A549 (cell line): Measurements from ENCODE around the gene ITSN2. TPM values are rescaled to one million over a fixed set of nuclear protein-coding genes. Genes with fewer than 3 reads are reported as not detected.
A peak's percentile ranks its signal among the peaks of the same experiment; 100 is the strongest.

Experiments used
- ATAC-seq, 2 experiments: fragments of 200-7000 bp in 1 of 2; fragments of >200 bp in 1 of 2; cut with Nextera tagmentation in 1 of 2; cut with Tn5 transposase in 1 of 2; 3 replicates each; pipeline versions ENCODE4 v1.8.0 to v1.9.1; 2018 to 2020; ENCODE audit warnings: mild to moderate bottlenecking in 1 of 2, moderate library complexity in 1 of 2
- CTCF ChIA-PET: fragments of 300-600 bp; sonication (Branson Sonifier 250); formaldehyde crosslinking; extraction: SDS; loops from one replicate; lab custom pipeline; 2021; ENCODE audit warnings: antibody characterized with exemption, inconsistent platforms; lab: Yijun Ruan, JAX
- POLR2A ChIA-PET: fragments of 350-600 bp; formaldehyde crosslinking; extraction: SDS; loops from one replicate; lab custom pipeline; 2021; ENCODE audit warnings: antibody characterized with exemption, inconsistent platforms; lab: Yijun Ruan, JAX
- DNase-seq, 2 experiments: peaks; one replicate each; pipeline versions ENCODE4 v3.0.0 to v3.0.0-alpha.2; 2011 to 2016; ENCODE audit warnings: low read depth in 1 of 2, low spot score in 1 of 2
- FAIRE-seq: peaks from 2 replicates; lab custom pipeline; 2011; peaks lifted over from hg19 to GRCh38; lab: Jason Lieb, UNC
- H3K27ac ChIP-seq, 2 experiments: fragments of >200 bp; sonication (Bioruptor Twin); formaldehyde crosslinking; 3 replicates each; pipeline ENCODE4 v1.5.1; 2016 to 2017
- H3K4me1 ChIP-seq: fragments of >200 bp; sonication (Bioruptor Twin); formaldehyde crosslinking; 3 replicates; pipeline ENCODE4 v1.6.1; 2016
- H3K4me2 ChIP-seq: fragments of >200 bp; sonication (Bioruptor Twin); formaldehyde crosslinking; 3 replicates; pipeline ENCODE4 v1.6.1; 2016
- H3K4me3 ChIP-seq: fragments of >200 bp; sonication (Bioruptor Twin); formaldehyde crosslinking; 3 replicates; pipeline ENCODE4 v1.5.1; 2016
- H3K9me3 ChIP-seq: fragments of >200 bp; sonication (Bioruptor Twin); formaldehyde crosslinking; 3 replicates; pipeline ENCODE4 v1.6.1; 2016
- BHLHE40 ChIP-seq: IDR thresholded peaks from 2 replicates; pipeline ENCODE4 v1.6.1; 2012; ENCODE audit warnings: low read depth, low read length, inconsistent platforms
- CBX8 ChIP-seq: fragments of 200-600 bp; sonication (generic); IDR thresholded peaks from 2 replicates; pipeline ENCODE4 v1.6.1; 2016
- CHD4 ChIP-seq: fragments of 200-600 bp; sonication (generic); IDR thresholded peaks from 2 replicates; pipeline ENCODE4 v1.6.1; 2016; ENCODE audit warnings: antibody characterized with exemption, mild to moderate bottlenecking, borderline replicate concordance
- EHF ChIP-seq: fragments of 250-450 bp; sonication (Bioruptor Pico); IDR thresholded peaks from 2 replicates; pipeline ENCODE4 v1.5.0; 2020; ENCODE audit warnings: mild to moderate bottlenecking
- ESRRA ChIP-seq: fragments of 150-350 bp; IDR thresholded peaks from 2 replicates; pipeline ENCODE4 v1.6.1; 2014; ENCODE audit warnings: mild to moderate bottlenecking, low read length, borderline replicate concordance
- FOXS1 ChIP-seq: fragments of 250-450 bp; sonication (Bioruptor Pico); IDR thresholded peaks from 2 replicates; pipeline ENCODE4 v1.5.0; 2020; ENCODE audit warnings: mild to moderate bottlenecking, moderate library complexity
- GATA3 ChIP-seq: IDR thresholded peaks from 2 replicates; pipeline ENCODE4 v1.6.1; 2012; ENCODE audit warnings: borderline replicate concordance
- HEYL ChIP-seq: fragments of 250-450 bp; sonication (Bioruptor Pico); IDR thresholded peaks from 2 replicates; pipeline ENCODE4 v1.8.0; 2021; ENCODE audit warnings: mild to moderate bottlenecking, moderate library complexity
- HOXB5 ChIP-seq: fragments of 250-450 bp; sonication (Bioruptor Pico); IDR thresholded peaks from 2 replicates; pipeline ENCODE4 v1.5.0; 2020; ENCODE audit warnings: mild to moderate bottlenecking, moderate library complexity
- NFE2L2 ChIP-seq: fragments of 150-350 bp; conservative IDR thresholded peaks from 2 replicates; pipeline ENCODE4 v1.6.1; 2014; ENCODE audit warnings: low read length
- NPAS2 ChIP-seq: fragments of 250-450 bp; sonication (Bioruptor Pico); IDR thresholded peaks from 2 replicates; pipeline ENCODE4 v1.8.0; 2022; ENCODE audit warnings: mild to moderate bottlenecking, moderate library complexity, borderline replicate concordance
- PHF8 ChIP-seq: fragments of 200-600 bp; sonication (generic); IDR thresholded peaks from 2 replicates; pipeline ENCODE4 v1.6.1; 2016; ENCODE audit warnings: low read depth, mild to moderate bottlenecking, antibody characterized with exemption, moderate library complexity, borderline replicate concordance
- RAD21 ChIP-seq, 2 experiments: fragments of >200 bp in 1 of 2; sonication (Bioruptor Twin) in 1 of 2; formaldehyde crosslinking in 1 of 2; IDR thresholded peaks in 1 of 2; conservative IDR thresholded peaks in 1 of 2; 2 replicates in 1 of 2; 3 replicates in 1 of 2; pipeline ENCODE4 v1.6.1; 2012 to 2018; ENCODE audit warnings: inconsistent platforms in 1 of 2
- RARB ChIP-seq: fragments of 250-450 bp; sonication (Bioruptor Pico); IDR thresholded peaks from 2 replicates; pipeline ENCODE4 v1.8.0; 2021; ENCODE audit warnings: mild to moderate bottlenecking, moderate library complexity
- RCOR1 ChIP-seq: fragments of 150-350 bp; IDR thresholded peaks from 2 replicates; pipeline ENCODE4 v1.6.1; 2014; ENCODE audit warnings: antibody characterized with exemption, low read length, low read depth
- RNF2 ChIP-seq: fragments of 200-600 bp; sonication (generic); IDR thresholded peaks from 2 replicates; pipeline ENCODE4 v1.6.1; 2016; ENCODE audit warnings: low read depth, mild to moderate bottlenecking, antibody characterized with exemption, moderate library complexity, borderline replicate concordance
- SREBF2 ChIP-seq: fragments of 450-650 bp; IDR thresholded peaks from 2 replicates; pipeline ENCODE4 v1.6.1; 2014; ENCODE audit warnings: mild to moderate bottlenecking, moderate library complexity
- ZC3H11A ChIP-seq: fragments of 450-650 bp; IDR thresholded peaks from 2 replicates; pipeline ENCODE4 v1.6.1; 2014; ENCODE audit warnings: antibody characterized with exemption, mild to moderate bottlenecking
- ZNF302 ChIP-seq: fragments of 250-450 bp; sonication (Bioruptor Pico); IDR thresholded peaks from 2 replicates; pipeline ENCODE4 v1.9.0; 2021; ENCODE audit warnings: inconsistent platforms, mild to moderate bottlenecking, moderate library complexity
- WGBS: methylation state at CpG from one replicate; pipeline ENCODE4 v1.1.6; 2017; ENCODE audit errors: missing lambda C conversion rate; 5-methylcytosine and 5-hydroxymethylcytosine counted together
- polyA plus RNA-seq, 4 experiments: library from polyadenylated mRNA; depleted of rRNA in 3 of 4; stranded (reverse); fragments of >200 nt; fragmentation: RNase III in 1 of 4; extraction: RNeasy Plus Mini Kit Qiagen cat#74134 plus additional on column Dnase treatment in 1 of 4; gene quantifications; 2 replicates in 3 of 4; 3 replicates in 1 of 4; pipeline ENCODE4 v1.2.3, GENCODE V29; 2011 to 2017
- TF ChIP-seq, protein P1 (sequence below): fragments of >200 bp; sonication (Bioruptor Twin); formaldehyde crosslinking; IDR thresholded peaks from 3 replicates; pipeline ENCODE4 v1.5.1; 2016
- TF ChIP-seq, protein P2 (sequence below): fragments of 450-650 bp; IDR thresholded peaks from 2 replicates; pipeline ENCODE4 v1.6.1; 2014; ENCODE audit warnings: antibody characterized with exemption
- TF ChIP-seq, protein P3 (sequence below): fragments of >200 bp; sonication (Bioruptor Twin); formaldehyde crosslinking; IDR thresholded peaks from 3 replicates; pipeline ENCODE4 v1.6.1; 2016
- TF ChIP-seq, protein P4 (sequence below): IDR thresholded peaks from 2 replicates; pipeline ENCODE4 v1.6.1; 2012

The ITSN2 gene
- polyA plus RNA-seq, 2 of the 4 experiments (the other 2 are of a cell fraction), result 19.8 to 48.3 TPM

DNA sequence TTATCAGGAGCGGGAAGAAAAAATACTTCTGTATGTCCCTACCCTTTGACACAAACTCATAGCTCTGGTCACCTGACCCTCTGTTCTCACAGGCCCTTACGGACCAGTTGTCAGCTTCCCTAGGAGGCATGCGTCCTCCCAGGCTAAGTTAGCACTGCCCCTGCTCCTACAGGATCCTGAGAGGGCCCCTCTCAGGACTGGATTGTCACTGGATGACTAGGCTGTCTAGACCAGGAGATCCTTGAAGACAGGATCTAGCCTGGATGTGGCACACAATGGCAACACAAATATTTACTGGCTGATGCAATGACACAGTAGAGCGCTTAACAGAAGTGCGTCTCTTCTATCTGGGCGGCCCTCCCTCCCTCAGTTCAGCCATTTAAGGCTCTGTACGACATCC lies 177.8 kb downstream of the ITSN2 start:
- H3K4me1 ChIP-seq, result peaks cover 4% of the 10 kb centered on the region; the same call in 1 of the 3 replicates
- no peak overlapping the region for H3K4me3 ChIP-seq
- no peak overlapping the region for H3K27ac ChIP-seq
- DNase-seq (no peak), ATAC-seq (peak; percentile 33 to 43; a peak in 4 of 6 replicates), FAIRE-seq (no peak)
- TF ChIP-seq RNF2 (no peak), CBX8 (no peak), BHLHE40 (no peak), PHF8 (no peak), RARB (no peak), NPAS2 (no peak)
- TF ChIP-seq, protein P1, sequence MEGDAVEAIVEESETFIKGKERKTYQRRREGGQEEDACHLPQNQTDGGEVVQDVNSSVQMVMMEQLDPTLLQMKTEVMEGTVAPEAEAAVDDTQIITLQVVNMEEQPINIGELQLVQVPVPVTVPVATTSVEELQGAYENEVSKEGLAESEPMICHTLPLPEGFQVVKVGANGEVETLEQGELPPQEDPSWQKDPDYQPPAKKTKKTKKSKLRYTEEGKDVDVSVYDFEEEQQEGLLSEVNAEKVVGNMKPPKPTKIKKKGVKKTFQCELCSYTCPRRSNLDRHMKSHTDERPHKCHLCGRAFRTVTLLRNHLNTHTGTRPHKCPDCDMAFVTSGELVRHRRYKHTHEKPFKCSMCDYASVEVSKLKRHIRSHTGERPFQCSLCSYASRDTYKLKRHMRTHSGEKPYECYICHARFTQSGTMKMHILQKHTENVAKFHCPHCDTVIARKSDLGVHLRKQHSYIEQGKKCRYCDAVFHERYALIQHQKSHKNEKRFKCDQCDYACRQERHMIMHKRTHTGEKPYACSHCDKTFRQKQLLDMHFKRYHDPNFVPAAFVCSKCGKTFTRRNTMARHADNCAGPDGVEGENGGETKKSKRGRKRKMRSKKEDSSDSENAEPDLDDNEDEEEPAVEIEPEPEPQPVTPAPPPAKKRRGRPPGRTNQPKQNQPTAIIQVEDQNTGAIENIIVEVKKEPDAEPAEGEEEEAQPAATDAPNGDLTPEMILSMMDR, result no peak
- 92% methylated on average over 7 of the region's 7 CpGs for whole genome bisulfite sequencing
- H3K4me2 ChIP-seq, result no peak overlapping the region
- ChIA-PET CTCF (interaction anchor here (1.4 to 1.5 kb wide), 3 partner anchors 9 to 98 kb away, joined by 3 to 4 read pairs (median 4); partner anchors contain the start of gene TP53I3), POLR2A (no interaction called here)
- no peaks in the 10 kb centered on the region for H3K9me3 ChIP-seq

DNA sequence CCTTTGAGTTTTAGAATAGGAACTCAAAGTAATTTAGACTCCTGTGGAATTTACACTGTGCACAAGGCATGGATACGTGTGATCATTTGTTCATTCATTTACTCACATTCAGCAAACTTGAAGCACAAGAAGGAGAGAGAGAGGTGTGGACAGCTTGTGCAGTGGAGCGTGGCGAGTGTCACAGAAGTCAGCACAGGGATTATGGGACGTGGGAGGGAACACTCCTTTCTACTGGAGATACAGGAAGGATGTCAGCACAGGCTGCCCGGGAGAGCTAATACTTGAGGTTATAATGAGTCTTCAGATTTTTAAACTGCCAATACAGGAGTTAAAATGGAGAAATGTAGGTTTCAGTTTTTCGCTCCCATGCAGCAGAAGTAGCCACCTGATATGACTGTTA lies 178.5 kb downstream of the ITSN2 start:
- WGBS, result 81% methylated on average over 6 of the region's 6 CpGs
- H3K9me3 ChIP-seq, result no peaks in the 10 kb centered on the region
- no peak overlapping the region for H3K4me2 ChIP-seq
- peaks cover 2% of the 10 kb centered on the region; the same call in 1 of the 3 replicates for H3K4me1 ChIP-seq
- no peak overlapping the region for H3K4me3 ChIP-seq
- CTCF ChIA-PET, result interaction anchor here (0.6 to 1.4 kb wide), 2 partner anchors 98 to 101 kb away, joined by 3 to 4 read pairs; partner anchors contain the start of gene TP53I3
- no peak for FAIRE-seq
- no peak for ATAC-seq
- POLR2A ChIA-PET, result interaction anchor here (1.7 kb wide), 1 partner anchor 97 kb away, joined by 4 read pairs; the partner anchor contains the start of gene TP53I3
- no peak for DNase-seq
- no peak for TF ChIP-seq ZNF302
- no peak for TF ChIP-seq RNF2
- TF ChIP-seq EHF (CRISPR knock-in tag), result no peak
- no peak for TF ChIP-seq FOXS1 (CRISPR knock-in tag)
- TF ChIP-seq HEYL, result no peak
- TF ChIP-seq SREBF2, result no peak
- TF ChIP-seq, protein P2, sequence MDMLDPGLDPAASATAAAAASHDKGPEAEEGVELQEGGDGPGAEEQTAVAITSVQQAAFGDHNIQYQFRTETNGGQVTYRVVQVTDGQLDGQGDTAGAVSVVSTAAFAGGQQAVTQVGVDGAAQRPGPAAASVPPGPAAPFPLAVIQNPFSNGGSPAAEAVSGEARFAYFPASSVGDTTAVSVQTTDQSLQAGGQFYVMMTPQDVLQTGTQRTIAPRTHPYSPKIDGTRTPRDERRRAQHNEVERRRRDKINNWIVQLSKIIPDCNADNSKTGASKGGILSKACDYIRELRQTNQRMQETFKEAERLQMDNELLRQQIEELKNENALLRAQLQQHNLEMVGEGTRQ, result no peak
- TF ChIP-seq GATA3, result no peak
- TF ChIP-seq HOXB5, result no peak
- no peak for TF ChIP-seq CHD4
- no peak for TF ChIP-seq NFE2L2
- TF ChIP-seq ZC3H11A, result no peak
- TF ChIP-seq PHF8, result no peak
- TF ChIP-seq, protein P3, sequence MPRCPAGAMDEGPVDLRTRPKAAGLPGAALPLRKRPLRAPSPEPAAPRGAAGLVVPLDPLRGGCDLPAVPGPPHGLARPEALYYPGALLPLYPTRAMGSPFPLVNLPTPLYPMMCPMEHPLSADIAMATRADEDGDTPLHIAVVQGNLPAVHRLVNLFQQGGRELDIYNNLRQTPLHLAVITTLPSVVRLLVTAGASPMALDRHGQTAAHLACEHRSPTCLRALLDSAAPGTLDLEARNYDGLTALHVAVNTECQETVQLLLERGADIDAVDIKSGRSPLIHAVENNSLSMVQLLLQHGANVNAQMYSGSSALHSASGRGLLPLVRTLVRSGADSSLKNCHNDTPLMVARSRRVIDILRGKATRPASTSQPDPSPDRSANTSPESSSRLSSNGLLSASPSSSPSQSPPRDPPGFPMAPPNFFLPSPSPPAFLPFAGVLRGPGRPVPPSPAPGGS, result no peak
- no peak for TF ChIP-seq ESRRA
- TF ChIP-seq, protein P4, sequence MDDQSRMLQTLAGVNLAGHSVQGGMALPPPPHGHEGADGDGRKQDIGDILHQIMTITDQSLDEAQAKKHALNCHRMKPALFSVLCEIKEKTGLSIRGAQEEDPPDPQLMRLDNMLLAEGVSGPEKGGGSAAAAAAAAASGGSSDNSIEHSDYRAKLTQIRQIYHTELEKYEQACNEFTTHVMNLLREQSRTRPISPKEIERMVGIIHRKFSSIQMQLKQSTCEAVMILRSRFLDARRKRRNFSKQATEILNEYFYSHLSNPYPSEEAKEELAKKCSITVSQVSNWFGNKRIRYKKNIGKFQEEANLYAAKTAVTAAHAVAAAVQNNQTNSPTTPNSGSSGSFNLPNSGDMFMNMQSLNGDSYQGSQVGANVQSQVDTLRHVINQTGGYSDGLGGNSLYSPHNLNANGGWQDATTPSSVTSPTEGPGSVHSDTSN, result no peak
- no peak for TF ChIP-seq RARB
- TF ChIP-seq RCOR1, result no peak
- no peak for TF ChIP-seq RAD21 (conservative IDR thresholded peaks at IDR 0.05 in 1 of 2, IDR thresholded peaks at IDR 0.05 in 1 of 2)
- H3K27ac ChIP-seq, result no peak overlapping the region
